Type B pancreatic cell (in vitro differentiated cells): Measurements from ENCODE around the gene PLA2G2D. TPM values are rescaled to one million over a fixed set of nuclear protein-coding genes. Genes with fewer than 3 reads are reported as not detected.

Experiments
- DNase-seq: peaks from one replicate; pipeline ENCODE4 v3.0.0; 2021; ENCODE audit warnings: mixed read lengths; ENCODE audit not compliant: unreplicated experiment; ENCODE audit errors: extremely low spot score
- H3K27ac Mint-ChIP-seq: 2 replicates; pipeline ENCODE4 v1.8.0; 2021; ENCODE audit warnings: mild to moderate bottlenecking, mixed read lengths
- H3K27me3 Mint-ChIP-seq: 2 replicates; pipeline ENCODE4 v1.8.0; 2021; ENCODE audit warnings: mixed read lengths
- H3K36me3 Mint-ChIP-seq: 2 replicates; pipeline ENCODE4 v1.8.0; 2021; ENCODE audit warnings: mixed read lengths
- H3K4me1 Mint-ChIP-seq: one replicate; pipeline ENCODE4 v1.8.0; 2021; ENCODE audit warnings: mixed read lengths; ENCODE audit not compliant: unreplicated experiment
- H3K4me3 Mint-ChIP-seq: 2 replicates; pipeline ENCODE4 v1.8.0; 2021; ENCODE audit warnings: mild to moderate bottlenecking, mixed read lengths
- H3K9me3 Mint-ChIP-seq: 2 replicates; pipeline ENCODE4 v1.8.0; 2021; ENCODE audit warnings: mixed read lengths
- CTCF ChIP-seq: fragments of 200-600 bp; sonication (generic); conservative IDR thresholded peaks from 2 replicates; pipeline ENCODE4 v1.5.0; 2021; ENCODE audit warnings: antibody characterized with exemption, mild to moderate bottlenecking
- total RNA-seq: library from RNA; stranded (reverse); gene quantifications from 2 replicates; pipeline ENCODE4 v1.2.1, GENCODE V29; 2021; ENCODE audit warnings: low replicate concordance

Gene PLA2G2D
- total RNA-seq, 1 donor from 2014 or later, result not detected

- H3K27ac Mint-ChIP-seq, result no peak overlapping the region
- DNase-seq, result no peak
- no peaks in the 10 kb centered on the region for H3K9me3 Mint-ChIP-seq
- H3K36me3 Mint-ChIP-seq, result no peaks in the 10 kb centered on the region
- H3K4me3 Mint-ChIP-seq, result no peak overlapping the region
- H3K4me1 Mint-ChIP-seq, result no peaks in the 10 kb centered on the region
- H3K27me3 Mint-ChIP-seq, result peaks cover 20% of the 10 kb centered on the region
- no peak for TF ChIP-seq CTCF
Measured at GRCh38 chr1:20074055-20074724, 45.1 kb downstream of the PLA2G2D start.

GRCh38 chr1:20073256-20073655, 46.1 kb downstream of the PLA2G2D start:
- no peaks in the 10 kb centered on the region for H3K36me3 Mint-ChIP-seq
- no peak for TF ChIP-seq CTCF
- no peak overlapping the region for H3K27ac Mint-ChIP-seq
- no peak for DNase-seq
- H3K9me3 Mint-ChIP-seq, result no peaks in the 10 kb centered on the region
- H3K27me3 Mint-ChIP-seq, result peaks cover 20% of the 10 kb centered on the region
- no peak overlapping the region for H3K4me3 Mint-ChIP-seq
- H3K4me1 Mint-ChIP-seq, result no peaks in the 10 kb centered on the region

- no peak for TF ChIP-seq CTCF
- Mint-ChIP-seq H3K4me1 (no peaks in the 10 kb centered on the region), H3K36me3 (no peaks in the 10 kb centered on the region), H3K9me3 (no peaks in the 10 kb centered on the region), H3K27me3 (peaks cover 17% of the 10 kb centered on the region), H3K4me3 (no peak overlapping the region), H3K27ac (no peak overlapping the region)
- no peak for DNase-seq
Measured at GRCh38 chr1:20072771-20073170, 46.6 kb downstream of the PLA2G2D start.

- H3K27ac Mint-ChIP-seq, result no peak overlapping the region
Measured at GRCh38 chr1:20071416-20071815, 47.9 kb downstream of the PLA2G2D start.

GRCh38 chr1:20070357-20070756, 49.0 kb downstream of the PLA2G2D start:
- no peak for TF ChIP-seq CTCF
- Mint-ChIP-seq H3K36me3 (no peaks in the 10 kb centered on the region), H3K27ac (no peak overlapping the region), H3K4me3 (no peak overlapping the region), H3K4me1 (no peaks in the 10 kb centered on the region), H3K27me3 (peaks cover 19% of the 10 kb centered on the region), H3K9me3 (no peaks in the 10 kb centered on the region)
- no peak for DNase-seq

More at GRCh38 chr1:20071416-20071815, 47.9 kb downstream of the PLA2G2D start:
- DNase-seq, result no peak
- Mint-ChIP-seq H3K4me1 (no peaks in the 10 kb centered on the region), H3K4me3 (no peak overlapping the region), H3K27me3 (peaks cover 11% of the 10 kb centered on the region), H3K36me3 (no peaks in the 10 kb centered on the region), H3K9me3 (no peaks in the 10 kb centered on the region)
- TF ChIP-seq CTCF, result no peak
